Activated effector memory CD4-positive, alpha-beta T cell treated with anti-CD3 and anti-CD28 coated beads, Interleukin-2, amount 50 U/mL, for 16 hours (primary cell): ENCODE results near the gene RUBCNL.
"Not testable (repeated sequence)": the region's sequence is repeated elsewhere in the genome, so short reads cannot be mapped to it uniquely, and the experiment has no call there.

Source experiments
- DNase-seq: peaks from one replicate; pipeline ENCODE4 v3.0.0-alpha.2; 2020

RUBCNL gene

GRCh38 chr13:46372938-46373337 lies 14.1 kb downstream of the RUBCNL start:
- DNase-seq = not testable (repeated sequence)

- no peak for DNase-seq
Observed at GRCh38 chr13:46372071-46372470, 15.0 kb downstream of the RUBCNL start.

DNA sequence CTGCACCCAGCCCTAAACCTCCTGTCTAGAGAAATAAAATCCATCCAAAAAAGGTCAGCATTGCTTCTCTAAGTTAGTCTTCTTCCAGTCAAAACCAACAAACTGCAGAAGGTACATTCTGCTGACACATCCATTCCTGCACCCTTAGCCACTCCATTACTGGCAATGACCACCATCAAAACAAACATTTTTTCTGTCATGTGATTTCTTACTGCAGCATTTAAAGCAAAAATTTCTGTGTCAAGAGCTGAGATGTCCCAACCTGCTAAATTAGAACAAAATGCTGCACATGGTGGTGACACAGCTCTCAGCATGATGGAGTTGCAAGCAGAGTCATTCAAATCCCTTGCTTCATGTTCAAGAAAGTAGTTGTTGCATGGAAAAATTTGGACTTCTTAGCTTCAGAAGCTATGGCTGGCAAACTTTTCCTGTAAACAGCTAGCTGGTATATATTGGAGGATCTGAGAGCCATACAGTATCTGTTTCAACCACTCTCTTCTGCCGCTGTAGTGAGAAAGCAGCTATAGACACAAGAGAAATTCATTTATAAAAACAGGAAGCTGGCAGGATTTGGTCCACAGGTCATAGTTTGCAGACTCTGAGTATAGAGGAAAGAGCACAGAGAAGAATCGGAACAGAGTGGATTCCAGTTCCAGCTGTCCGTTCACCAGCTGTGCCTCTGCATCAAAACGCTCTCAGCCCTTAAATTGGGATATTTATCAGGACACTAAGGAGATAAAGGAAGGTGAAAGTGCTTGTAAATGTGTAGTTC lies 17.4 kb downstream of the RUBCNL start:
- DNase-seq = no peak

- no peak for DNase-seq
Observed at GRCh38 chr13:46367617-46368327, 19.3 kb downstream of the RUBCNL start.

DNA sequence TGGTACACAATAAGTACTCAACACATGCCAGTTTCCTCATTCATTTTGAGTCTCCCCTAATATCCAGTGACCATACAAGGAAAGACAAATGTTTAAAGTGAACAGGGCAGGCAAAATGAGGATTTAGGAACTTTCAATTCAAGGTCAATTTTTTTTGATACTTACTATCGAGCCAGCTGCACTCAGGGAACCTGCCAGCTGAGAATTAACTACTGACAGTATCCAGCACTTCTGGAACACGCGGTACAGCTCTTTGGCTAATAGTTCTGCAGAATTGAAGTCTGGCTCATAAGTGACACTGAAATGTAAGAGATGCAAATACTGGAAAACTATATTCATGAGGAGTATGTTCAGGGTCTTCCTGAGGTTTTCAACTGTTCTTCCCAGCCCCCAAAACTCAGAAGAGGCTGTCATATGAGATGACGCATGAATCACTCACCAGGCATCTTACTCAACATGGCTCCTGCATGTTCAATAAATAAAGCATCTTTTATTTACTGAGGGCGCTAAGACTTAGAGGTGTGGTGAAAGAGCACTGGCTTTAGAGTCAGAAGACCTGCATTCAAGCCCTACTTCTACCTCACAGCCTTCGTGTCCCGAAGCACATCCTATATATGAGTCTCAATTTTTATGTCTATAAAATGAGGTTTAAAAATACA lies 25.6 kb downstream of the RUBCNL start:
- no peak for DNase-seq

DNA sequence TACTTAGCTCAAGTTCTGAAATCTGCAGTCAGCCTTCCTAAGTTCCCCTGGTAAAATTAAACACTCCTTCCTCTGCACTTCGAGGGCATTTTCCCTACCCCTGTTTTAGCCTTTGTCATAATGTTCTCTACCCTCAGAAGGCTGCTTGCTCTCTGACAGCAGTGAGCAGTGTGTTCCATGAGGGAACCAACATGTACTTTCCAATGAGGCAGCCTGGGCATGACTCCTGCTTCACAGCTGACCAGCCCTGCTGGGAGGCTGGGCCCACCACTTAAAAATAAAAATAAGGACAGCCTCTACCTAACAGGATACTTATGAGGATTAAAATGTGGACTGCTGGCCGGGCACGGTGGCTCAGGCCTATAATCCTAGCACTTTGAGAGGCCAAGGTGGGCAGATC lies 26.4 kb downstream of the RUBCNL start:
- DNase-seq = no peak

GRCh38 chr13:46359714-46360113 lies 27.3 kb downstream of the RUBCNL start:
- DNase-seq = no peak

DNA sequence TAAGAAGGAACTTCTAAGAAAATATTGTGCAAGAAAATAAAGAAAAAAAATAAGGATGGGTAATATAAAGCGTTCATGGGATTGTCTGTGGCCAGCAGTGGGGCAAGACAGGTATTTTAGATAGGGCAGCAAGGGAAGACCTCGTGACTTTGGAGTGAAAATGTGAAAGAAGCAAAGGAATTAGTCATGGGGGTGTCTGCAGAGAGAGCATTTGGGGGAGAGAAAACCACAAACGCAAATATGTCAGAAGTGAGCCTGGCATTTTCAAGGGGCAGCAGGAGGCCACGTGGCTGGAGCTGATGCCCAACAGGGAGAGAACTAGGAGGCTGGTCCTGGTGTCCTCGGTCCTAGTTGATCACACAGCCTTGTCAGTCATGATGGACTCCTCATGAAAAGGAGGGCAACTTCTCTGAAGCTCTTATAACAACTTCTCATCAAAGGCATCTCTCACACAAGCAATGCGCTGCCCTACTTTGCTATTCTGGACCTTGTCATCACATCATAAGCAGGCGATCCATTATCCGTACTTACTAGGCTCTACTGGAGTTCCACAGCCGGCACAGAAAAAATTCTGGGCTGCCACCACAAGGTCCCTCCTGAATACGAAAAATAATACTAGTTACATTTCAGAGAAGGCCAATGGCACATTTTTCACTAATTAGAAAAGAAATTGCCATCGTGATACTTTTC lies 31.0 kb downstream of the RUBCNL start:
- DNase-seq = no peak

DNA sequence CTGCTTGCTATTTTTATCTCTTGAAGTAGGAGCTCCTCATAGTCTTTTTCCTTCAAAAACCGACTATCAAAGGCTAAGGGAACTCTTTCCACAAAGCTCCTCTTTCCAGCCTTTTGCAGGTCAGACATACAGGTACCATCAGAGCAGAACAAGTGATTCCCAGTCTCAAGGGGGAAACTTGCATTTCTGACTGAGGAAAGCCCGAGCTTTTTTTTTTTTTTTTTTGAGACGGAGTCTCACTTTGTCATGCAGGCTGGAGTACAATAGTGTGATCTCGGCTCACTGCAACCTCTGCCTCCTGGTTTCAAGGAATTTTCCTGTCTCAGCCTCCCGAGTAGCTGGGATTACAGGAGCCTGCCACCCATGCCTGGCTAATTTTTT lies 32.0 kb downstream of the RUBCNL start:
- DNase-seq = no peak

DNA sequence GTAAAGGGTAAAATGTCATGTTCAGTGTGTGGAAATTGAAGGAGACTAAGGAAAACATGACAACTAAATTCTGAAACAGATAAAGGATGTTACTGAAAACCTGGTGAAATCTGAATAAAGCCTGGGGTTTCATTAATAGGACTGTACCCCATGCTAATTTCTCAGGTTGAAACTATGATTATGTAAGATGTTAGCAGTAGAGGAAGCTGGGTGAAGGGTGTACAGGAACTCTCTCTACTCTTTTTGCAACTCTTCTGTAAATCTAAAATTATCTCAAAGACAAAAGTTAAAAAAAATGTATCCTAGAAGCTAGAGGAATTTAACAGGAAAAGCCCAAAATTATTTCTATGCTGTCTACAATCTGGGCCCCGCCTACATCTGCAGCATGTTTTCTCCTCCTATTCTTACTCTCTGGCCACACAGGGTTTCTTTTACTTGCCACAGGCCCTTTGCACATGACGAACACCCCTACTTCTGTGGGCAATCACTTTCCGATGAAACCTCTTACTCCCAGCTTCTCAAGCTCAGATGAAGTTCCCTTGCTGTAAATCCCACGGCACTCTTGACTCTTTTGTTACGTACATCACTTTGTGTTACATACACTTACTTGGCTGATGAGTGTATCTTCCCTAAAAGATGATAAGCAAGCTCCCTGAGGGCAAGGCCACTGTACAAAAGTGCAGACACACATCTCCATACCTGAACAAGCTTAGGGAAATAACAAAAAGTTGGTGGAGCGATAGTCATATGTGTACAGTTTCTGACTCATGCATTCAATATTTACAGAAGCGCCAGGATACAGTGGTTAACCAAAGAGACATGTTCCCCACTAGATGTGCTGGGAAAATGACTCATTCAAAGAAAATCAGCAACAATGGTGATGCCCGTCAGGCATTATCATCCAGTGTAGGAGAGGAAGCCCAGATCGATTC lies 32.6 kb downstream of the RUBCNL start:
- no peak for DNase-seq

GRCh38 chr13:46352805-46353204 lies 34.2 kb downstream of the RUBCNL start:
- no peak for DNase-seq

DNA sequence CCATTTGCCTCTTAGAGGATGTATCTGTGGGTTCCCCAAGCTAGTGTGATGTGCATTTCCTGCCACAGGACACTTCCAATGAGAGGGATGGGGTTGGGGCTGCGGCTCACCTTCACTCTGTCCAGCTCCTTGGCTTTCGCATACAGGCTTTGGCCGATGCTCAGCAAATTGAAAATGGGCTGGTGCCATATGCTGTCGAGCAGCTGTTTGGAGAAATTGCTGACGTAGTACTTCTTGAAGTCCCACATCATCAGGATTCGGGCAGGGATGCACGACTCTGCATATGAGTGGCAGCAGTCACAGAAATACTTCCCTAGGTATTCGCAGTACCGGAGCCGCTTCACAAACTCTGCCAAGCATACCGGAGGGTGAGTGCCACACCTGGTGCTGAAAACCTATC lies 37.0 kb downstream of the RUBCNL start:
- DNase-seq = no peak

GRCh38 chr13:46348961-46349360 lies 38.1 kb downstream of the RUBCNL start:
- no peak for DNase-seq

DNA sequence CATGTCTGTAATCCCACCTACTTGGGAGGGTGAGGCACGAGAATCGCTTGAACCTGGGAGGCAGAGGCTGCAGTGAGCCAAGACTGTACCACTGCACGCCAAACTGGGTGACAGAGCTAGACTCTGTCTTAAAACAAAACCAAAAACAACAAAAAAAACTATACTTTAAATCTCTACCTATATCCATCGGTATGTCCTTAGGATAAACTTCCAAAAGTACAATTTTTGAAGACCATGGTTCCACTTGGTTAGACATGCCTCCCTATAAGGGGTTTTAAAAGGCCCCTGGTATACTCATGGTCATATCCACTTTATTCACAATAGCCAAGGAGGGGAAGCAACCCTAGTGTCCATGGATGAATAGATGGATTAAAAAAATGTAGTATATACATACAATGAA lies 39.8 kb downstream of the RUBCNL start:
- no peak for DNase-seq

DNA sequence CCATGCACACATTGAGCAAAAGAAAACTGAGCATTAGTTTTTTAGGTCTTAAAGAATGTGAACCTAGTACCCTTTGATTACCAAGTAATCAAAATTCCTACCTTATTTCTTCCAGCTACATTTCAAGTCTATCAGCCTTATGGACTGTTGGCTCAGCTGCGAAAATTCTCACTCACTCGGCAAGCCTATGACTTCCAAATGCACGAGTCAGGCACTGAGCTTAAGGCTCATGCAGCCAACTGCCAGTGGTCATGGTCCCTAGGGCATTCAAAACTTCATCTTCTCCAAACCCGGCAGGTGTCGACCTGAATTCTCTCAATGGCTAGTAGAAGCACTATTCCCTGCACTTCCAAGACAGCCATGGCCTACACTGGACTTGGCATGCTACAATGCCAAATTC lies 41.2 kb downstream of the RUBCNL start:
- DNase-seq = no peak

DNA sequence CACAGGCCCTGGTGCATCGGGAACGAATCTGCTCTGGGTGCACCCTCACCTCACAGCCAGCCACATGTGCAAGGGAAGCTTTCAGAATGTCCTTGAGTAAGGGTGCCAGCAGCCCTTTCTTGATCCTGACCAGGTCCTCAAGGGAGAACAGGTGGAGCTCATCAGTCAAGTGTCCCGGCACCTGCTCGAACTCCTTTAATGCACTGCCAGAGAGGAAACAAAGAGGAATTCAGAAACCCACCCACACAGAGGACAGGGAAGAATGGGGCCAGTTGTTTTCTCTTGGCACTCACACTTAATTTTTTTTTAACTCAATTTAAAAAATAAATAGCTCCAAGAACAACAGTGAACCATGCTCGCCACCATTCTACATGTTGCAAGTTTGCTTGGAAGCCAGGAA lies 41.7 kb downstream of the RUBCNL start:
- no peak for DNase-seq

DNA sequence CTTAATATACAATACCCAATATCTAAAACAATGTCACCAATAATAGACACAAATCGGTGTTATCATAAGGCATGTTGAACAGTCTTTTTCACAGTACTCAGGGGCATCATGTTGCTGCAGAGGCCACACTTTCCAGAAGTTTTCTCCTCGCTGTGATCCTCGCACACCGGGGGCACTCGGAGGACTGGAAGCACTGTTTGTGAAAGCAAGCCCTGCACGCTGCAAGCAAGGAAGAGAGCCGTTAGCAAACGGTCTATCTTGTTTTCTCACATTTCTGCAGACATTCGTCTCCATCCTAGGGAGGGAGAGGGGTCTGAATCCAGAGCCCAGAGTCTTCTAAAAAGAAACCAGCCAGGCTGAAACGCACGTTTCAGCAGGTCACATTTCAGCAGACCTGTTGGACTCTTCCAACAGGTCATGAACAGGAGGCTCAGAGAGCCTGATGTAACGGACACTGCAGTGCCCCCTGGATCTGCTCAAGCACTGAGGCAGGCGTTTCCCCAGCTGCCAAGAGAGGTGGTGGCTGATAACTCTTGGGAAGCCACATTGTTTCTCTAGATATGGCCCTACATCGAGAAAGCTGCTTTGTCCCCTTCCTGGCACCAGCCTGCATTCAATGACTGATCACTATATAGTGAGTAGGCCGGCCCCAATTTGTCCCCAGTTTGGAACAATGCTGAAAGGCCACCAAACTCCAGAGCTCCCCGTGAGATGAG lies 43.6 kb downstream of the RUBCNL start:
- DNase-seq = no peak

DNA sequence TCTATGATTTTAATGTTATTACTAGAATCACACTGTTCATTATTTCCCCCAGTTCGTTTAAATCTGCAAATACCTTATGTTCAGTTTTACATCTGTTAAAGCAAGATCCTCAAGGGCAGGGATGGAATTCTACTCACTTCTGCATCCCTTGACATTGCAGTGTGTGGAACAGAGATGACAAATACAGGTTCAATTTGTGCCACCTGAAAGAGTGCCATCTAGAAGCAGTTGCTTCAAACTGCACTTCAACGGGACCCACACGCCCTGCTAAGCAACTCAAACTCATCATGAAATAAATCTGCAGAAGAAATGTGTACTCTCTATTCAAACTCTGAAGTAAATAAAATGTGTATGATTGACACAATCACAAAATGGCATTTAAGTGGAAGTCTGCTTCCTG lies 44.5 kb downstream of the RUBCNL start:
- no peak for DNase-seq

- DNase-seq = no peak
Observed at GRCh38 chr13:46341112-46341711, 45.8 kb downstream of the RUBCNL start.

- no peak for DNase-seq
Observed at GRCh38 chr13:46340631-46341111, 46.4 kb downstream of the RUBCNL start.

GRCh38 chr13:46340011-46340410 lies 47.0 kb downstream of the RUBCNL start:
- DNase-seq = no peak
